ENCODE measurements around the gene KIR3DL1.
"Not testable (repeated sequence)": the region's sequence is repeated elsewhere in the genome, so short reads cannot be mapped to it uniquely, and the experiment has no call there.

GRCh38 chr19:54775830-54776229 is 40.4 kb upstream of the KIR3DL1 start:
- TF ChIP-seq POLR2A, POLR2AphosphoS5, POU2F2, TAF1, SPI1 (IDR thresholded peaks at IDR 0.05; ENCODE audit: low read depth, low read length): not testable (repeated sequence)

Data from GM12891 (cell line).